GM15510 (cell line): Measurements from ENCODE around the gene CDKN2AIPNL.

Source experiments
- POLR2A ChIP-seq: IDR thresholded peaks from 3 replicates; pipeline ENCODE4 v1.6.1; 2011; ENCODE audit warnings: borderline replicate concordance; ENCODE audit not compliant: insufficient read length; ENCODE audit errors: extremely low read depth

Gene CDKN2AIPNL

GRCh38 chr5:134426361-134426760, 14.7 kb upstream of the CDKN2AIPNL start:
- no peak for TF ChIP-seq POLR2A

DNA sequence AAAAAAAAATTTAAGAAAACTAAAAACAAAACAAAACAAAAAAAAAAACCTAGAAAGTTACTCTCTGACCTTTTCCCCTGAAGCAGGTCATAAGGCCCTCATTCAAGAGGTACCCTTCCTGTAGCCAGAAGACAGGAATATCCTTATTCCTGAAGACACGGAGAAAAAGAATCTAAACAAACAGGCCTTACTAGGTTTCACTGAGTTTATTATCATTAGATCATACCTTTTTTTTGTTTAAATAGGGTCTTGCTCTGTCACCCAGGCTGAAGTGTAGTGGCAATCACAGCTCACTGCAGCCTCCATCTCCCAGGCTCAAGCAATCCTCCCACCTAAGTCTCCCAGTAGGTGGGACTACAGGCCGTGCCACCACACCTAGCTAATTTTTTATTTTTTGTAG, 11.7 kb upstream of the CDKN2AIPNL start:
- no peak for TF ChIP-seq POLR2A

GRCh38 chr5:134422791-134423365, 11.2 kb upstream of the CDKN2AIPNL start:
- no peak for TF ChIP-seq POLR2A

GRCh38 chr5:134420343-134420742, 8.7 kb upstream of the CDKN2AIPNL start:
- TF ChIP-seq POLR2A: no peak

- no peak for TF ChIP-seq POLR2A
These were observed 7.3 kb upstream of the CDKN2AIPNL start for GRCh38 chr5:134418958-134419357.

DNA sequence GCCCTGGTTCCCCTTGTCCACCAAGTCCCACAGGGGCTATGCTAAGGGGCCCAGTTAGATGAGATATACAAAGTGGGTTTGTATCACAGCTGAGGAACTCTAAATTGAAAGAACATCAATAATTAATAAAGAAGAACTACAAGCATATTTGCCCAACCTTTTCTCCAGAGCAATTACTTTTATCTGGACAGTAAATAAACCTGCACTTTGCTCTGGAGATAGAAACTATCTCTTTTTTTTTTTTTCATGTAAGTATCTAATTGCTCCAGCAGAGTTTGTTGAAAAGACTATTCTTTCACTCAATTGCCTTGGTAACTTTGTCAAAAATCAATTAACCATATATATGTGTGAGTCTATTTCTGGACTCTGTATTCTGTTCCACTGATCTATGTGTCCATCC, 6.0 kb upstream of the CDKN2AIPNL start:
- no peak for TF ChIP-seq POLR2A

DNA sequence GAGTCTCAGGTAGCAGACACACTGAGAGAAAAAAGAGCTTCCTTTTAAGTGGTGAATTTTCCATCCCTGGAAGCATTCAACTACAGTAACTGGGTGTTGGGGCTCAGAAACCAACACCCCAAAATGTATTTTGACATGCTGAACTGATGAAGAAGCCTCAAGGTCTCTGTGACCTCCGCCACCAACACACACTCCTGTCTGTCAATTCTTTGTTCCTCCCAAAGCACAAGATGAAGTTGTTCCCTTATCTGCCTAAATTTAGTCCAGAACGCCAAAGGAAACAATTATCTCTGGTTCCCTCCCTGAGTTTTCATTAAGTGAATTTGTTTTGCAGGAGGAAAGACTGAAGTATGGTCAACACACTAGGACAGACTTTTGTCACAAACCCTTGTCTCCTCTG, 1.4 kb upstream of the CDKN2AIPNL start:
- no peak for TF ChIP-seq POLR2A

- no peak for TF ChIP-seq POLR2A
These were observed 494 bp downstream of the CDKN2AIPNL start for GRCh38 chr5:134411228-134411545.

DNA sequence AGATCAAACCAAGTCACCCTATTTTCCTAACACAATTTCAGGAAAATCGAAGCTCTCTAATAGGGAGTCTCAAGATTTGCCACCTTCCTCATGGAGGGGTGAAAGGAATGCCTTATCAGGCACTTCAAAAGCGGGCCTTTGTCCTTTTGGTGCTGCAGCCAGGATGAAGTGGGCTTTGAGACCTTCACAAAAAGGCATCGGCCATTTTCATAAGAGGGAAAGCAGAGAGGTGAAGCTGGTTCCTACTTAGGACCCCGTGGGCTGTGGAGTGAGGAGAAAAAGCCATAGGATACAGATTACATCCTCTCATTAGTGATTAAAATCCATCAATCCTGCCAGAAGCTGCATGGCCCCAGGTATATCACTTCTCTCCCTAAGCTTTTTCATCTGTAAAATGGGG, 859 bp downstream of the CDKN2AIPNL start:
- no peak for TF ChIP-seq POLR2A

- TF ChIP-seq POLR2A: no peak
These were observed 2.4 kb downstream of the CDKN2AIPNL start for GRCh38 chr5:134409321-134409720.

GRCh38 chr5:134406390-134406789, 5.3 kb downstream of the CDKN2AIPNL start:
- no peak for TF ChIP-seq POLR2A

DNA sequence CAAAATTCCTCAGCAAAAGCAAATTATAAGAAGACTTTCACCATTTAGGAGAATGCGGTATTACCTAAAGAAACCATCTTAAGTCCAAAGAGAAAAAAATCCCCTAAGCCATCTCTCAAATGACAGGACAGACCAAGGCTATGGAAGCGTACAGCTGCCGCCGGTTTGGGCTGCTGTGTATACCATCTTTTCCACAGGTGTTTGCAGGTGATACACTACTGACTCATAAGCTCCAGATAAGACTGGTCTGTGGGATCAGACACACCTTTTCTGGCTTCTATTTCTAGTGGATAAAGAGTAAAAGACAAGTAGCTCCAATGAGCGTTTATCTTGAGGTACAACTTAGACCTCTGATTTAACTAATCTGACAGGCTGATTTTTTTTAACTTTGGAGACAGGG, 7.7 kb downstream of the CDKN2AIPNL start:
- TF ChIP-seq POLR2A: no peak

DNA sequence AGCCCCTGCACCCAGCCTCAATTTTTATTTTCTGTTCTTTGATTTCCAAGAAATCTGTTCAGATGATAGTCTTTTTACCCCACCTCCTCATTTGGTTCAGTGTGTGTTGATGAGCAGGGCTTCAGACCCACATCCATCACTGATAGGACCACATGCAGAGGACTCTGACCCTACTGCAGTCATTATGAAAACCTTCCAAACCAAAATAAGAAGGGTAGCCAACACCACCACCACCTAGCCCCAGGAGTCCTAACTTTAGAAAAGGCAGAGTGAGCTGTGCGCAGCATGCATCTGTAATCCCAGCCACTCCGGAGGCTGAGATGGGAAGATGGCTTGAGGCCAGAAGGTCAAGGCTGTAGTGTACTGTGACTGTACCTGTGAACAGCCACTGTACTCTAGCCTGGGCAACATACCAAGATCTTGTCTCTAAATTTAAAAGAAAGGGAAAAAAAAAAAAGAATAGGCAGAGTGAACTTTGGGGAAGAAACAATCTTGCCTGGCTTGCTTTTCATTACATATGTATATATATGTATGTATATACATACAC, 13.0 kb downstream of the CDKN2AIPNL start:
- TF ChIP-seq POLR2A: no peak

GRCh38 chr5:134397196-134397595, 14.5 kb downstream of the CDKN2AIPNL start:
- TF ChIP-seq POLR2A: no peak

DNA sequence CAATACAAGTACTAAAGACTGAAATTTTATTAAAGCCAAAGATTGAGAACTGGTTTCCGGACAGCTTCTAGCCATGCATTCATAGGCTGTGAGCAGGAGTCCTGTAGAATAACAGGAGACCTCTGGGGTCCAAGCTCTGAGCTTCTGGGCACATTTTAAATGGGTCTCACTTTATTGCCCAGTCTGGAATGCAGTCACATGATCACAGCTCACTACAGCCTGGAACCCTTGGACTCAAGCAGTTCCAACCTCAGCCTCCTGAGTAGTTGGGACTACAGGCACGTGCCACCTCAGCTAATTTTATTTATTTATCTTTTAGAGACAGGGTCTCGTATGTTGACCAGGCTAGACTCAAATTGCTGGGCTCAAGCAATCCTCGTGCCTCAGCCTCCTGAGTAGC, 15.4 kb downstream of the CDKN2AIPNL start:
- TF ChIP-seq POLR2A: no peak

DNA sequence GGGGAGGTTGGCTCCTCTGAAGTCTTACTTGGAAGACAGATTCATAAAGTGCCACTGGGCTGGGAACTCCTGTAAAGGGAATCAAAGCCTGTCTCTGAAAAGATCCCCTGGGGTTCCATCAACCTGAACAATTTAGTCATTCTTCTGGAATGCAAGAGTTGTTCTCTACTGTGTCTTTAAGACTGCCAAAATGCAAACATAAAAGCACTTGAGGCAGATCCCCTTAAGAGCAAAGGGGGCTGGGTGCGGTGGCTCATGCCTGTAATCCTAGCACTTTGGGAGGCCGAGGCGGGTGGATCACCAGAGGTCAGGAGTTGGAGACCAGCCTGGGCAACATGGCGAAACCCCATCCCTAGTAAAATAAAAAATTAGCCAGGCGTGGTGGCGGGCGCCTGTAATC, 16.7 kb downstream of the CDKN2AIPNL start:
- no peak for TF ChIP-seq POLR2A

DNA sequence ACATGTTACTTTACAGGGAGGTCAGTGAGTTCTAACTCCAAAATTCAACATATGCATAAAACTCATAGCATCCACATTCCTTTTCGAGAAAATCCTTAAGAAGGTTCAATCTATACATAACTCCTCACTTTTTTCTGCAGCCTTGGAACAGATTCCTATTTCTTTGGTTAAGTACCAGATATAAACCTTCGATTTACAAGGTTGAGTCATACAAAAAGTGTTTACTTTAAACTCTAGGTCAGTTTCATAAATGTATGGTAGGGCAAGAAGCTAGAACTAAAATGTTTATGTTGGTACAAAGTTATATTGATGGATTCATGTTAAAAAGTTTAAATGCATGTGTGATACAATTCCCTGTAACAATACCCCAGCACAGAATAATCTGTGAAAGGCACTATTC, 19.4 kb downstream of the CDKN2AIPNL start:
- no peak for TF ChIP-seq POLR2A
